NCI-H1048 (cell line): ENCODE data around the gene ATP11A.

Experiments
- DNase-seq: peaks from one replicate; lab custom pipeline; 2025; lab: John Stamatoyannopoulos, UW

Gene ATP11A

GRCh38 chr13:112741835-112742570, 52.2 kb downstream of the ATP11A start:
- no peak for DNase-seq

DNA sequence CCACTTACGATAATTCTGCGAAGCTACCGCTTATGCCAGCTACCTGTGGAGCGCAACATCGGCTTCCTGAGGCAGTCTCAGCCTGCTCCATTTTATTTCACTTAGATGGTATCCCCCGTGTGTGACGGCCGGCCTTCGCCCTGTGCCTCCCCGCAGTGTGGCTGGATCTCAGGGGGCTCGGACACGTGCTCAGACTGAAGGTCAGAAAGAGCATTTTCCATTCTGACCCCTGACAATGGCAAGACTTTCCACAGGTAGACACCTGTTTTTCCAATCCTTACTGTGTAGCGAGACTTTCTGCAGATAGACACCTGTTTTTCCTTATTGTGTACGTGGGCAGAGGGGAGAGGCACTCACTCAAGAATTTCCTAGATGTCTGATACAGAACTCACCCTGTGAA, 52.7 kb downstream of the ATP11A start:
- DNase-seq = no peak

DNA sequence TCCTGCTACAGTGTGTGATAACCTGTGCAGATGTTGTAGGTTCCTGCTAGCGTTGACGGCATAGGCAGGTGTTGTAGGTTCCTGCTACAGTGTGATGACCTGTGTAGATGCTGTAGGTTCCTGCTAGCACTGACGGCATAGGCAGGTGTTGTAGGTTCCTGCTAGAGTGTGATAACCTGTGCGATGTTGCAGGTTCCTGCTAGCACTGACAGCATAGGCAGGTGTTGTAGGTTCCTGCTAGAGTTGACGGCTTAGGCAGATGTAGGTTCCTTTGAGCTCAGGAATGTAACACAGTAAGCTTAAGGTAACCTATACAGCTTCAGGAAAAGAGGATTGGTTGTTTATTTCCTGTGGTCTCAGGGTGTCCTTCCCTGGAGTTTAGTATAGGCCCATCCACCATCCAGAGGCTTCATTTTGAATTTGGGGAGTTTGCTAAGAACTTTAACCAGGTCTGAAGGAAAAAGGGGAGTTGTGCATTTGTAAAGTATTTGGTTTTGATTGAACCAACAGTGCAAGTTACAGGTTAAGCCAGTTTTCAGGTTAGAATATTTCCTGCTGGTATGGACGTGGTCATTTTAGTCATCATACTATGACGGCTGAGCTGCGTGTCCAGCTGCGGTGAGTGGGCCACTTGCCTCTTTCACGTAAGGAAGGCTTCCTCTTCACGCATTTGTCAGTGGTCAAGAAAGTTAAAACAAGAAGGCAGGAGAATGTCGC, 53.8 kb downstream of the ATP11A start:
- DNase-seq = no peak

DNA sequence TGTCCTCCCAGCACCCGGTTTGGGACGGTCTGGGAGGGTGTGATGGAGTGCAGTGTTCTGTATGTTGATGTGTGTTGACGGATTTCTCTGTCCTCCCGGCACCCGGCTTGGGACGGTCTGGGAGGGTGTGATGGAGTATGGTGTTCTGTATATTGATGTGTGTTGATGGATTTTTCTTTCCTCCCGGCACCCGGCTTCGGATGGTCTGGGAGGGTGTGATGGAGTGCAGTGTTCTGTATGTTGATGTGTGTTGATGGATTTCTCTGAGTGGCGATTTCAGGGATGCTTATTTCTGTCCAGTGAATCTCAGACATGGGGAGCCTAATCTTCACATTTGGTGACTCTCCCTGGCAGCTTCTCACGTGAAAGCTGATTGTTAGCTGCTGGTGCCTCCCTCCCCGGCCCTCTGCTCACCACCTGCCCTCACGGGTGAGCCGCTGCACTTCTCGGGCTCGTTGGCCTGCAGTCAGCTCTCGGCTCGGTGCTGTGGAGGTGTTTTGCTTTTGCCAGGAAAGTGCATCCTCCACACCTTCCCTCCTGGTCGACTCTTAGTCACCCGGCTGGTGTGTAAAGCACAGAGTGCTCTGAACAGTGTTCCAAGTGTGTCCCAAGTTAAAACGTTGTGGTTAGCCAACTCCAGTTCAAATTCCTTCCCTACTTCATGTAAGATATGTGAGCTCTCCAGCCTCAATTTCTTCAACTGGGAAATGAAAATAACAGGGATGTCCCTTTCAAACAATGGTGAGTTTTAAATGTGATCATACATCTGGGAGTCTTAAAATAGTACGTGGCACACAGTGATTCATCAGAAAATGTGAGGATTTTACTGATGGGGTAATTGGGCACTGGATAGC, 54.6 kb downstream of the ATP11A start:
- DNase-seq = no peak

- DNase-seq = no peak
Observed at GRCh38 chr13:112746044-112746443, 56.2 kb downstream of the ATP11A start.

DNA sequence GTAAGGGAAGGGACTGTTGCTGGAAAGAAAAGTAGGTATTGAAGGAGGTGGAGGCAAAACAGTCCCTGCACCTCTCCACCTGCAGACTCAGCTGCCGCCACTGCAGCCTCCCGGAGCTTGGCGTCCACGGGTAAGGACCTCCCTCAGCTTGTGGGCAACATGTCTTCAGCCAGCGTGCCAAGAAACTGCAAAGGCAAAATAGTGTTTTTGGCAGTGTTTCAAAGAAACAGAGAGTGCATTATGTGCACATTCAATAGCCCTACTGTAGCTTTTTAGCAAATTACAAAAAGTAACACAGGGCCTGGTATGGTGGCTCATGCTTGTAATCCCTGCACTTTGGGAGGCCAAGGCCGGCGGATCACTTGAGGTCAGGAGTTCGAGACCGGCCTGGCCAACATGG, 57.4 kb downstream of the ATP11A start:
- DNase-seq = no peak

GRCh38 chr13:112748947-112749735, 59.3 kb downstream of the ATP11A start:
- DNase-seq = no peak

GRCh38 chr13:112750570-112750969, 60.7 kb downstream of the ATP11A start:
- no peak for DNase-seq

DNA sequence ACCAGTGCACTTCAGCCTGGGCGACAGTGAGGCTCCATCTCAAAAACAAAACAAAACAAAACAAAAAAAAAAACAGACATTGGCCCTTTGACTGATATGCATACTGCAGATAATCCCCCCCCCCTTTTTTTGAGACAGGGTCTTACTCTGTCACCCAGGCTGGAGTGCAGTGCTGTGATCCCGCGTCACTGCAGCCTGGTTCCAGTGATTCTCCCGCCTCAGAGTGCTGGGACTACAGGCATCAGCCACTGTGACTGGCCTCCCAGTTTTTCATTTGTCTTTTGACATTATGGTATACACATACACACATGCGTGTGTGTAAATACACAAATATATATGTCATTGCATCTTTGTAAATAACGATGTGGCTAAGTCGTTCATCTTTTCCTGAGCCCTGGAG, 61.8 kb downstream of the ATP11A start:
- DNase-seq = no peak

DNA sequence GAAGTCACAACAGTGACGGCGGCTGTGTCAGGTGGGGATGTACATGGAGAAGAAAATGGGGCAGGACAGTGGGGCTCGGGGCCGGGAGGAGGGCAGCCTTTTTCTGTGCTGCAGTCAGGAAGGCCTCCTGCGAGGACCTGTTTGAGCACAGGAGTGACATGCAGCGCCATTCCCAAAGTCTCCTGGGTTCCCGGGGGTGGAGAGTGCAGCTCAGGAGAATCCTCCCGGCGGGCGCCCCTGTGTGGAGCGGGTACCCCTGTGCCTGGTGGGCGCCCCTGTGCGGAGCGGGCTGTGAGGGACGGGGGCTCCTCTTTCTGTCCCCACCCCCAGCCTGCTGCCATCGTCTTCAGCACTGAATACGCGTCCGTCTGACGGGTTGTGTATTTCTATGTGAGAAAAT, 62.4 kb downstream of the ATP11A start:
- DNase-seq = no peak

DNA sequence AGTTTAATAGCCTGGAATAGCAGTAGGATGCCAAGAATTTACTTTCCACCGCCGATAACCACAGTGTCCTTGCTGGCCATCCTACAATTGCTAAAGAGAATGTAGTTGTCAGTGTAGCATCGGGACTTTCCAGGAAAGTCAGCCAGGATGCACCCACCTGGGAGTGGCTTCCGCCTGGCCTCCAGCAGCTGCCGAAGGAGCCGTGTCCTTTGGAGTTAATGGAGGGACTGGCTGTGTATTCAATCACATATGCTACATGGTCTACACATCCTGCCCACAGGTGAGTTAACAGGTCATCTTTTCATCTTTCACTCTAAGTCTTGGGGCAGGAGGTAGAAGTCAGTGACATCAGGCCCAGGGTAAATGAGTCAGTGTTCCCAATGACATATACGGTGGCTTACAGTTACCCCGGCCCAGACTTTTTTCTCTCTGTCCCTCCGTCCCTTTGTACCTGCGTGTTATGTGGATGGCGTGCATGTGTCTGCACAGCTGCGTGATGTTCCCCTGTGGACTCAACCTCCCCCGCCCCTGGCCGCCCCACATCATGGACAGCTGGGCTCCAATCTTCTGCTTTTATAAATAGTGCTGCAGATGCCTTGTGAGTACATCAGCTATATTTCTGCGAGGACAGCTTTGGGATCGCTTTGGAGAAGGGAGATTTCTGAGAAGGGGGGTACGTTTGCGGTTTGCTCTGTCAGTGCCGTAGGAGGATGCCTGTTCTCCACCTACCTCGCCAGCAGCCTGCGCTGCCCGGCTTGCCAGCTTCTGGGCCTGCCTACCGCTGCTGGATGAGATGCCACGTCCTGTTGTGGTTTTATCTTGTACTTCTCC, 63.1 kb downstream of the ATP11A start:
- no peak for DNase-seq

- no peak for DNase-seq
Observed at GRCh38 chr13:112753833-112754232, 64.0 kb downstream of the ATP11A start.

- DNase-seq = no peak
Observed at GRCh38 chr13:112754281-112755025, 64.6 kb downstream of the ATP11A start.

- DNase-seq = no peak
Observed at GRCh38 chr13:112755331-112755730, 65.5 kb downstream of the ATP11A start.

DNA sequence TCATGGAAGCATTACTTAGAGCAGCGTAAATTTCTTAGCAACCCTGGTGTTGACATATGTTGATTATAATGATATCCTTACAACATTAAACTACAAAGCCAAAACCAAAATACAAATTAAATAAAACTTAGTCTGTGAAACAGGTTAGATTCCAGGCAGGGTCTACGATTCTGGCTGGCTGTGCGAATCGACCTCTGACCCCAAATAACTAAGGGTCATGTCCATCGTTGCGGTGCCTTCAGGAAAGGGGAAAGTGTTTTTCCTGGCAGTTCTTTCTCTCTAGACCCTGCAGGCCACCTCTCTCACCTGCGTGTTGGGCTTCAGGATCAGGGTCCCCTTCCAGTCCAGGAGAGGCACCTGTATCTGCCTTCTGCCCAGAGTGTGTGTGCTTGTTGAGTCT, 66.2 kb downstream of the ATP11A start:
- no peak for DNase-seq

GRCh38 chr13:112756511-112756966, 66.7 kb downstream of the ATP11A start:
- no peak for DNase-seq

GRCh38 chr13:112756967-112757758, 67.3 kb downstream of the ATP11A start:
- no peak for DNase-seq

DNA sequence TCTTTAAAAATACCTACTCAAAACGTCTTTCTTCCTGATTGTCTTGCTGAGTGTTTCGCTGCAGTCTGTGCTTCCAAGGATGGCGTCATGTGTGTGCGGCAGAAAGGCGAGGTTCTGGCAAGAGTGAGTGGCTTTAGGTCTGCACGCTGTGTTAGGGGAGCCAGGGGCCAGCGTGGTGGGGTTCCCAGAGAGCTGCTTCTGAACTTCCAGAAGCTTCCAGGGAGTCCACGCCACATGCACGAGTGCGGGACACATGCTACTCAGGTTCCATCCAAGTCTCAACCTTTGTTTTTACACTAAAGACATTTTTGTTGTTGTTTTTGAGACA, 67.9 kb downstream of the ATP11A start:
- DNase-seq = no peak

DNA sequence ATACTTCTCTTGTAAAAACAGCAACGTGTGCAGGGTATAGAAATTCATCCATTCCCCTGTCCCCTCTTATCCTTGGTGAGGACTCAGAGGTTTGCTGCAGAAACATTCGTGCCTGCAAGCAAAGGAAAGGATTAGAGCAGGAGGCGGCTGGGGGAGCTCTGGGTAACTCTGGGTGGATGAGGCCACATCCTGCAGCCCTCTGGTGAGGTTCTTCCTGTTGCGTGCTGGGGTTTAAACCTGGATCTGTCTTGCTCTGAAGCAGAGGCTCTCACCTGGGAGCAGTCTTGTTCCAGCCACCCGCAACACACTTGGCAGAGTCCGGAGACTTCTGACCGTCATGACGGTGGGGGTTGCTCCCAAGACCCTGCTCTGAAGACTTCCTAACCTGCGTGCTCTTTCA, 69.2 kb downstream of the ATP11A start:
- no peak for DNase-seq

DNA sequence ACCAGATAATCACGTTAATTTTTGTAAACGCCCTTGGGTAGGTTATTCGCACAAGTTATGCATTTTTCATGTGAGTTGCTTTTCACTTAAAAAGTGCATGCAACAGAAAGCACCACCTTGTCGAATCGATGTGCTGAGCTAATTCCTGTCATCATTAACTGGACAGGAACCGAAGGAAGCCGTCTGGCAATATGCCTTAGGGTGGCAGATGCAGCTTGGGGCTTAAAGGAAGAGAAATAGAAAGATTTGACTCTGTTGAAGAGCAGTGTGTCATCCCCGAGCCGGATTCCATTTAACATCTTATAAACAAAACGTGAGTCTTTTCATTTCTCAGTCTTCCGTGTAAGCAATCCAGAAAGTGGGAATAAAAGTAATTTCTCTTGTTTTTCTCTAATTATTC, 70.0 kb downstream of the ATP11A start:
- DNase-seq = no peak
